Nephron progenitor cell (in vitro differentiated cells): ENCODE measurements around the gene ARHGAP23.
"Not testable (repeated sequence)": the region's sequence is repeated elsewhere in the genome, so short reads cannot be mapped to it uniquely, and the experiment has no call there.

Experiments used
- DNase-seq: peaks from one replicate; pipeline ENCODE4 v3.0.0; 2021
- H3K27ac Mint-ChIP-seq: 2 replicates; pipeline ENCODE4 v1.8.0; 2021; ENCODE audit warnings: mild to moderate bottlenecking, moderate library complexity, mixed read lengths
- H3K27me3 Mint-ChIP-seq: 2 replicates; pipeline ENCODE4 v1.8.0; 2021; ENCODE audit warnings: mild to moderate bottlenecking, low read depth, mixed read lengths; ENCODE audit not compliant: poor library complexity
- H3K36me3 Mint-ChIP-seq: 2 replicates; pipeline ENCODE4 v1.8.0; 2021; ENCODE audit warnings: low read depth, mixed read lengths
- H3K4me1 Mint-ChIP-seq: 2 replicates; pipeline ENCODE4 v1.8.0; 2021; ENCODE audit warnings: mixed read lengths
- H3K4me3 Mint-ChIP-seq: 2 replicates; pipeline ENCODE4 v1.8.0; 2021; ENCODE audit warnings: mild to moderate bottlenecking, moderate library complexity, mixed read lengths
- H3K9me3 Mint-ChIP-seq: 2 replicates; pipeline ENCODE4 v1.8.0; 2021; ENCODE audit warnings: mild to moderate bottlenecking, moderate library complexity, mixed read lengths
- CTCF ChIP-seq: fragments of 200-600 bp; sonication (generic); IDR thresholded peaks from 2 replicates; pipeline ENCODE4 v1.5.0; 2021; ENCODE audit warnings: antibody characterized with exemption

The ARHGAP23 gene

DNA sequence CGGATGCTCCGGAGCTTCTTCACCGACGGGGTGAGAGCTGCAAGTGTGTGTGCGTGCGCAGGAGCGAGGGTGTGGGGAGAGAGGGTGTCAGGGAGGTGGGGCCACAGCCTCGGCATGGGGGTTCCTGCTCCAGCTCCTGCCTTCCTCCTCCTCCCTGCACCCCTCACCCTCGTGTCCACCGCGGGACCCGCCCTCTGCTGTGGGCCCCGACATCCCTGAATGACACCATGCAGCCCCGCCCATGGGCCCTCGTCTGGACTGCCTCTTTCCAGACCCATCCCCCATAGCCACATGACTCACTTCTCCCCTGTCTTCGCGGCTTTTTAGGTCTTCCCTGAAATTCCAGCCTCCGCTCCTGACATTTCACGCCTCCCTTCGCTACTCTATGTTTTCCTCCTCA, 41.6 kb downstream of the ARHGAP23 start:
- H3K4me1 Mint-ChIP-seq = peaks cover 41% of the 10 kb centered on the region
- H3K4me3 Mint-ChIP-seq = peak overlapping the region; percentile 46
- peaks cover 34% of the 10 kb centered on the region for H3K36me3 Mint-ChIP-seq
- H3K27ac Mint-ChIP-seq = peak overlapping the region; percentile 15
- H3K9me3 Mint-ChIP-seq = no peaks in the 10 kb centered on the region
- peaks cover 4% of the 10 kb centered on the region for H3K27me3 Mint-ChIP-seq
- no peak for DNase-seq
- no peak for TF ChIP-seq CTCF

DNA sequence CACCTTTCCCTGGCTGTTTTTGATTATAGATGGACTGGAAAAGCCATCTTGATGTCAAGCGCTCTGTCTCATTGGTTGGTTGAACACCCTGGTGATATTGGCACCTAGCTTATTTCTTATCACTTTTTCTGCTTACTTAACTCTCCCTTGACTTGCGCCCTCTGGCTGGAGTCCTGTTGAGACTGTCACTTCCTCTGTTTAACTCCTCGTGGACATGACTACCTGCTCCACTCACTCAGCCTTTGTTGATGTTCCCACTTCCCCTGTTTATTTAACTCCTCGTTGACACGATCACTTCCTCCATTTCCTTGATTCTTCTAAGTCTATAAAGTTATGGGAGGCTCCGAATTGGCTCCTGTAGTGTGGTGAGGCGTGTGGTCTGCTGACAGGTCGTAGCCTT, 43.0 kb downstream of the ARHGAP23 start:
- Mint-ChIP-seq H3K4me1 (peaks cover 37% of the 10 kb centered on the region), H3K36me3 (peaks cover 34% of the 10 kb centered on the region), H3K27ac (peak overlapping the region; percentile 8)
- H3K27me3 Mint-ChIP-seq, H3K4me3 Mint-ChIP-seq, H3K9me3 Mint-ChIP-seq, DNase-seq: not testable (repeated sequence)

GRCh38 chr17:38474666-38475065, 46.4 kb downstream of the ARHGAP23 start:
- not testable (repeated sequence) for H3K27ac Mint-ChIP-seq, H3K4me3 Mint-ChIP-seq, H3K9me3 Mint-ChIP-seq, H3K27me3 Mint-ChIP-seq
- Mint-ChIP-seq H3K36me3 (peaks cover 19% of the 10 kb centered on the region), H3K4me1 (peaks cover 30% of the 10 kb centered on the region)
- TF ChIP-seq CTCF = peak; percentile 39
- peak; percentile 49 for DNase-seq

DNA sequence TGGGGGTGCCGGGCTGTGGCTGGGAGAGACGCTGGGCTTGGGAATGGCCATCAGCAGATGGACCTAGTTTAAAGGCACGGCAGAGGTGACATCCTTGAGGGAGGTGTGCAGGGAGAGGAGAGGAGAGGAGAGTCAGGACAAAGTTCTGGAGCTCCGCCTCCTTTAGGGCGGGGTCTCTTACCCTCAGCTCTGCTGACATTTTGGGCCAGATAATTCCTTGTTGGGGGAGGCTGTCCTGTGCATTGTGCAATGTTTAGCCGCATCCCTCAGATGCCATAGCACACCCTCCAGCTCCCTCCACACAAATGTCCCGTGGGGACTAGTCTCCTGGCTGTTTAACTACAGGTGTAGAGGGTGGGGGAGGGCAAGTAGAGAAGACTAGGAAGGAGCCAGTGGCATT, 48.3 kb downstream of the ARHGAP23 start:
- no peak overlapping the region for H3K27ac Mint-ChIP-seq
- TF ChIP-seq CTCF = no peak

GRCh38 chr17:38477417-38477816, 49.2 kb downstream of the ARHGAP23 start:
- not testable (repeated sequence) for H3K27ac Mint-ChIP-seq, DNase-seq

More for the DNA sequence above, 48.3 kb downstream of the ARHGAP23 start:
- Mint-ChIP-seq H3K4me3 (no peak overlapping the region), H3K9me3 (no peaks in the 10 kb centered on the region), H3K27me3 (no peaks in the 10 kb centered on the region), H3K4me1 (peaks cover 17% of the 10 kb centered on the region), H3K36me3 (peaks cover 8% of the 10 kb centered on the region)
- DNase-seq = no peak

DNA sequence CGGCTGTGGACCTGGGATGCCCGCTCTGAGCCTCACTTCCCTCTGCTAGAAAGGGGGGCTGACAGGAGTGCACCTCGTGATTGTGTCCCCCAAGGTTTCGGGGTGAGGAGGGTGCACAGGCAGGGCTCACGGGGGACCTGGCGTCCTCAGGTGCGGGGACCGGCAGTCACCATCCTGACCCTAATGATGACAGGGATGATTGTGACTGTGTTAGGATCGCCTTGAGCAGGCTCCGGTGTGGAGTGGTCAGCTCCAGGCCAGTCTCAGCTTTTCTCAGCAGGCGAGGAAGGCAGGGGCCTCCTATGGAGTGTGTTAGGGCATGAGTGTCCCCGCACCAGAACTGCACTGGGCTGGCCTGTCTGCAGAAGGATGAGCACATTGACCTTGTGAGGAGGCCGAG, 49.7 kb downstream of the ARHGAP23 start:
- not testable (repeated sequence) for DNase-seq, H3K4me3 Mint-ChIP-seq, H3K27ac Mint-ChIP-seq, H3K27me3 Mint-ChIP-seq, H3K9me3 Mint-ChIP-seq, H3K36me3 Mint-ChIP-seq
- H3K4me1 Mint-ChIP-seq = peaks cover 16% of the 10 kb centered on the region

More at GRCh38 chr17:38477417-38477816, 49.2 kb downstream of the ARHGAP23 start:
- H3K4me3 Mint-ChIP-seq, H3K36me3 Mint-ChIP-seq, H3K27me3 Mint-ChIP-seq, H3K9me3 Mint-ChIP-seq: not testable (repeated sequence)
- peaks cover 16% of the 10 kb centered on the region for H3K4me1 Mint-ChIP-seq

DNA sequence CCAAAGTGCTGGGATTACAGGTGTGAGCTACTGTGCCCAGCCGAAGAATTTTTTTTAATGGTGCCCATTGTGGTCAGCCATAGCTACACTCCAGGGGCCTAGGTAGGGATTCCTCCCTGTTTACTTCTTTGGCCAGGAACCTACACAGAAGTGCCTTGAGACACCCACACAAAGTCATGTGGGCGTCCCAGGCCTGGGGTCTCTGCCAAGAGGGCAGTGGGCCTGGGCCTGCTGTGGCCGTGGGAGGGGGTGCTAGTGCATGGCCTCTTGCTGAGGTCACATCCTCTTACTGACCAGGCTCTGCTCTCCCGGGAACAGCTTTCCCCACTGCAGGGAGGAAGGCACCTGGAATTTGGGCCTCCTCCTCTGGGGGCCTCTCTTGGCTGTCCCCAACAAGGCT, 50.4 kb downstream of the ARHGAP23 start:
- Mint-ChIP-seq H3K36me3 (peaks cover 11% of the 10 kb centered on the region), H3K4me1 (peaks cover 19% of the 10 kb centered on the region)
- not testable (repeated sequence) for DNase-seq, H3K4me3 Mint-ChIP-seq, H3K27ac Mint-ChIP-seq, H3K27me3 Mint-ChIP-seq, H3K9me3 Mint-ChIP-seq

DNA sequence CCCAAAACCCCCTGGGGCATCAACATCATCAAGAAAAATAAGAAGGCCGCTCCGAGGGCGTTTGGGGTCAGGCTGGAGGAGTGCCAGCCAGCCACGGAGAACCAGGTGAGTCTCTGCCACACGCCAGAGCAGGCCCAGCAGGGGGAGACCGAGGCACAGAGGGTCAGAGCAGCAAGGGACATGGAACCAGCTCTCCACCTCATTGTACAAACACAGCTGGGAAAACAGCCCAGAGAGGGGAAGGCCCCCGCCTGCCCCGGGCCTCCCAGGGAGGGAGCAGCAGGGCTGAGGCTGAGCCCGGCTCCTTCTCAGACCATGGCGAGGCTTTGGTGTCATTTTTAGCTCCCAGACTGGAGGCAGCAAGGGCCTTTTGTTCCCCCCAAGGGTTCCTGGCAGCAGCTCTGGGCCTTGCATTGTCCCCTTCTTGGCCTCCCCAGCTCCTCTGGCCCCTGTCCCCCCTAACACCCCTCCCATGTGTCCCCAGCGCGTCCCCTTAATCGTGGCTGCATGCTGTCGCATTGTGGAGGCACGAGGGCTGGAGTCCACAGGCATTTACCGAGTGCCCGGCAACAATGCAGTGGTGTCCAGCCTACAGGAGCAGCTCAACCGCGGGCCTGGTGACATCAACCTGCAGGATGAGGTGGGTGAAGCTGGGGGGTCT, 53.9 kb downstream of the ARHGAP23 start:
- DNase-seq, H3K27me3 Mint-ChIP-seq, H3K9me3 Mint-ChIP-seq, H3K4me3 Mint-ChIP-seq, H3K27ac Mint-ChIP-seq: not testable (repeated sequence)
- Mint-ChIP-seq H3K4me1 (peaks cover 29% of the 10 kb centered on the region), H3K36me3 (peaks cover 27% of the 10 kb centered on the region)

DNA sequence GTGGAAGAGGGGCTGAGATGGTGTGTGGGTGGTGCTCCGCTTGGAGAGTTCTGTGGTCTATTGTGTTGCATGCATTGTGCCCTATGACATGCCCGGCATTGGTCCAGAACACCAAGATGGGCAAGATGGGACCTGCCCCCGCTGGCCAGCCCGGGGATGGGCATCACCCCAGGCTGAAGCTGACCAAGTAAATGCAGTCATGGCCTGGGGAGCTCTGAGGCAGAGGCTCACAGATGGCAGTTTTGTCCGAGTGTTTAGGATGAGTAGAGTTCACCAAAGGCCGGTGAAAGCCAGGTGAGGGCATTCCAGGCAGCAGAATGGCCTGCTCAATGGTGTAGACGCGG, 54.4 kb downstream of the ARHGAP23 start:
- not testable (repeated sequence) for H3K27ac Mint-ChIP-seq, H3K9me3 Mint-ChIP-seq, DNase-seq, H3K4me3 Mint-ChIP-seq, H3K27me3 Mint-ChIP-seq
- Mint-ChIP-seq H3K4me1 (peaks cover 31% of the 10 kb centered on the region), H3K36me3 (peaks cover 30% of the 10 kb centered on the region)
